ENCODE results near the gene CUL1.

DNA sequence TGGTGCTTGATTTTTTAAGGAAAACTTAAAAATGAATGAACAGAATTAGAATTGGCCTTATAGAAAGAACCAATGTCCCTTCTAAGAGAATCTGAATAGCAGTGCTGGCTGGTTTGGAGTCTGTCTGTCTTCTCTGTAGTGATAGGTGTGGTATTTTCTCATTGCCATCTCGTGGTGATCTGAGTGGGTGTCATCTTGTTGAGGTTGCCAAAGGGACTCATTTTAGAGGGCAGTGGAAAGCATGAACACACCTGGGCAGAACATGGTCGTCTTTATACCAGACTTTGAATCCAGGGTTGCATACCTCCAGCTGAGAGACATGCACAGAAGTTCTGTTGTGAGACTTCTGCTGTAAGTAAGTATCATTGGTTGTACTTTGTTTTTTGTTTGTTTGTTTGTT lies 15.8 kb downstream of the CUL1 start:
- TF ChIP-seq, protein P1, sequence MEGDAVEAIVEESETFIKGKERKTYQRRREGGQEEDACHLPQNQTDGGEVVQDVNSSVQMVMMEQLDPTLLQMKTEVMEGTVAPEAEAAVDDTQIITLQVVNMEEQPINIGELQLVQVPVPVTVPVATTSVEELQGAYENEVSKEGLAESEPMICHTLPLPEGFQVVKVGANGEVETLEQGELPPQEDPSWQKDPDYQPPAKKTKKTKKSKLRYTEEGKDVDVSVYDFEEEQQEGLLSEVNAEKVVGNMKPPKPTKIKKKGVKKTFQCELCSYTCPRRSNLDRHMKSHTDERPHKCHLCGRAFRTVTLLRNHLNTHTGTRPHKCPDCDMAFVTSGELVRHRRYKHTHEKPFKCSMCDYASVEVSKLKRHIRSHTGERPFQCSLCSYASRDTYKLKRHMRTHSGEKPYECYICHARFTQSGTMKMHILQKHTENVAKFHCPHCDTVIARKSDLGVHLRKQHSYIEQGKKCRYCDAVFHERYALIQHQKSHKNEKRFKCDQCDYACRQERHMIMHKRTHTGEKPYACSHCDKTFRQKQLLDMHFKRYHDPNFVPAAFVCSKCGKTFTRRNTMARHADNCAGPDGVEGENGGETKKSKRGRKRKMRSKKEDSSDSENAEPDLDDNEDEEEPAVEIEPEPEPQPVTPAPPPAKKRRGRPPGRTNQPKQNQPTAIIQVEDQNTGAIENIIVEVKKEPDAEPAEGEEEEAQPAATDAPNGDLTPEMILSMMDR (IDR thresholded peaks at IDR 0.05): no peak
- no peak for TF ChIP-seq ZFX (IDR thresholded peaks at IDR 0.05; ENCODE audit: borderline replicate concordance)
